ENCODE data around the gene CARD16.
"Not testable (repeated sequence)": the region's sequence is repeated elsewhere in the genome, so short reads cannot be mapped to it uniquely, and the experiment has no call there.

CARD16 gene

DNA sequence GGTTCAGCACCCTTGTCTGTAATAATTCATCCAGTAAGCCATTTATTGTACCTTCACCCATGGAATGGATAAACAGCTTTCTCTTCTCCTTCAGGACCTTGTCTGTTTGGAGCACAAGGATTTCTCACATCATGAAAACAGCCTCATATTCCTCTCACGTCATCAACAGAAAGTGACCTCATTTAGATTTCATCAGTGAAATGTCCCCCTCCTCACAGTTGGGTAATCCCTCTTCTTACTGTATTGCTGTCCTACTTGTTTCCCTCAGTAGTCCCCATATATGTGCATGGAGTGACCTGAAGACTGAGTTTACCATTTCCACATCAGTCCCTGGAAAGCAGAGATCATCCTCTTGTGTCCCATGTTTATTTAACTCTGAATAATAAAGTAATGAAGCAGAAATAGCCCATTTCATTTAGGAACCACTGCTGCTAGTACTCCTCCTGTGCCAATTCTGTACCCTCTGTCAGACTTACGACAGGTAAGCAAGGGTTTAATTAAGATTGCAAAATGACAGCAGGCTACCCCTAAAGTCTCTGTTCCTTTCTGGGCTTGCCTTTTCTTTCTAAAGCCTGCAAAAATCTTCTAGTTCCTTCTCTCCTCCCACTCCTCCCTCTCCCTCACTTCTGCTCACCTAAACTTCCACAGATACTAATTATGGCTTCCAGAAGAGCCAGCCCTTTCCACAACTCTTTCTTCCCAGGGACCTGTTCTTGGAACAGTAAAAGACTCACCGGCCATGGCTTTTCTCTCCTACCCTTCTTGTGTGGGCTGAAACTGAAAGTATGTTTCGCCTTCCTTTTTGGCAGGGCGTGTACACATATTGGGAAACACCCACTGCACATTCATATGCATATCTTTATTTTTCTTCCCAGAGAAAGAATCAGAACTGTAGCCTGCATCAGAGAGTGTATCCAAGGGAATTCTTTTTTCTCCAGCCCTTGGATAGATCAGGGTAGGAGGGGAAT is at the start of gene CARD16:
Gene CARD16 (minus strand): TSS at position 779 of the 968 bp plus-strand sequence. CDS start 38 bp downstream, at position 741.
- DNase-seq = not testable (repeated sequence)

DNA sequence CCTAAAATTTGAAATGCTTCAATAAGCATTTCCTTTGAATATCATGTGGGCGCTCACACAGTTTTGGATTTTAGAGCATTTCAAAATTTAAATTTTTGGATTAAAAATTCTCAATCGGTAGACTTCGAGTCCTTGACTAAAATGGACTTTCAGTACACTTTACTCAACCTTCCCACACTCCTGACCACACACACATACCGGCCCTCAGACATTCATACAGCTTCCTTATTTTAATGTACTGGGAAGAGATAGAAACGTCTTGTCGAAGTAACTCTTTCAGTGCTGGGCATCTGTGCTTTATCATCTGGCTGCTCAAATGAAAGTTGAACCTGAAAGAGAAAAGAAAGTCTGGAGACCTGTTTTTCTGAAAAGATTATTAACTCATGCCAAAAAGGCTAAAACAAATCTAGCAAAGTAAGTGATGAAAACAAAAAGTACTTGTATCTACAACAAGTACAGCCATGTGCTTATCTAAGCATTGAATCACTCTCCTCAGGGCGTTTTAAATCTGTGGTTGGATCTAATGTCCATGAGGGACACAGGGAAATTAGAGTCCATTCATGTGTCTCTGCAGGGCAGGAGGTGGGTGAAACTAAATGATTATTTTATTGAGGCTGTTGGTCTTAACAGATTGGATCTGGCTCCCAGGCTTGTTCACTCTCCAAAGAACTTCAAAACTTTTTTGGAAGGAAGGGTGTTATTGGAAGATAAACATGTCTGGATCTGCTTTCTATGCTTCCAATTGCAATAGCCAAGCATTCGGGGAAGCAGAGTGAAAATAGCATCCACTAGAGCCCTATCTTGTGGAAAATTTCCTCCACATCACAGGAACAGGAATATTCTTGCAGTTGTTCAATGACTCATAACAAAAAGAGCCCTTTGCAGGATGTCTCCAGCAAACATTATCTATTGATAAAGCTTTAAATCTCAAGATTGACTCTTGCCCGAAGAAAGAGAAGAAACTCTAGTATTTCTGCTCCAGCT is 47.4 kb upstream of the CARD16 start:
- DNase-seq = peak; percentile 66

DNA sequence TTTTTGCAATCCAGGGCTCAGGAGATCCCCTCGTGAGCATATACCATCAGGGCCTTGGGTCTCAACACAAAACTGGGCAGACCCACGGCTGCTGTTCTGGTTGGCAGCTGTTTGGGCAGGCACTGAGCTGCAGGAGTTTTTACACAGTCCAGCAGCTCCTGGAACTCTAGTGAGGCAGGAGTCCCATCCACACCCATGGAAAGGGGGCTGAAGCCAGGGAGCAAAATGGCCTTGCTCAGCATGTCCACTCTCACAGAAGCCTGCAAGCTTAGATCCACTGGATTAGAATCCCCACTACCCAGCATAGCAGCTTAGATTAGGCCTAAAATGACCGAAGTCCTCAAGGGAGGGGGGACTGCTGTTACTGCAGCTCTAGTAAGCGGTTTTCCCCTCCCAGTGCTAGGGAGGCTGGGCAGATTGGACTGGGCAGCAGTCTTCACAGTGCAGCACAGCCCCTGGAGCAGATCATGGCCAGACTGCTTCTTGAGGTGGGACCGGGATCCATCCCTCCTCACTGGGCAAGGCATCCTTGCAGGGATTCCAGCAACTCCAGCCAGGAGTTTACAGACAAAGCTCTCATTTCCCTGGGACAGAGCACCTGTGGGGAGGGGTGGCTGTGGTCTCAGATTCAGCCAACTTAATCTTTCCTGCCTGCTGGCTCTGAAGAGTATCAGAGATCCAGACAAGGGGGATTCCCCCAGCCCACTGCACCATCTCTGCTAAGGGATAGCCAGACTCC is 36.4 kb upstream of the CARD16 start:
- DNase-seq = peak; percentile 56

DNA sequence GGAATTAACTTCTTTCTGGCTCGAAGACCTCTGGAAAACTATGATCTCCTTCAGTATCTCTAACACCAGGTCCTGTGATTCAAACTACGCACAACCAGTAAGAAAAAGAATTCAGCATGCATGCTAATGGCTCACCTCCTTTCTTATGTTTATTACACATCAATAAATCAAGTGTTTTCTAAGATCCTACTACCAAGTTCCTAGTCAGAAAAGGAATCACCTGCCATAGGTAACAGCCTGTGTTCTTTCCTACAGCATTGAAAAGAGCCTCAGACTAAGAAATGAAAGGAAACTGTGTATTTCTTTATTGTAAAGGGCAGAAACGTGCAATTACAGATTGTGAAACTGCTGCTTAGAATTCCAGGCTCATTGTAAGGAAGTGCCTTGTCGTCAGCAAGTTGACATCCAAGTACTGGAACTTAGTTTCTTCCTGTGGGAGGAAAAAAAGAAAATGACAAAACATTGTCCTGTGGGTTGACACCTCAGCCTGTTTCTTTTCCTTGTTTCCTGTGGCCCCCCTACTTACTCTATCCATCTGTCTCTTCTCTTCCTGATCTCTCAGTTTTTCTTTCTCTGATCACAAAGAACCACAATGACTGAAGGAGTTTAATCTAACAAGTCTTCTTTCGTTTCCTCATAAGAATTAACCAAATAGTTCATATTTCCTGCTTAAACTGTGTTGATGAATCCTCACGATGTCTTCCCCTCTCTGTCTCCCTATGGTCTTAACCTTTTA is 35.2 kb upstream of the CARD16 start:
- DNase-seq = not testable (repeated sequence)

DNA sequence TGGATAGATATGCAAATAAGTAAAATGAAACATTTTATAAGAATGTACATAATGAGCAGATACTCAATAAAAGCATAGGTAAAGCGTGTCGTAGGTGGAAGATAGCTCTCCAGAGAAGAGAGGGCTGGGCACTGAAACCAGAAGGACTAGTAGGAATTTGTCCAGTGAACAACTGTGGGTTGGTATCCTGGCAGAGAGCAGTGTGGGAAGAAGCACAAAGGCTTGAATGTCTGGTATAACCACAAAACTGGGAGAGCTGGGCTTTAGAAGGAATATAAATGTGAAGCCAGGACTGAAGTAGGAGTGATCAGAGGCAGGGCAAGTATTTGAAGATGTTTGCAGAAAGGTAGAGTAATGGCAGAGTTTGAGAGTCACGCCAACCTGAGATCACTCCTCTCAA is 33.1 kb upstream of the CARD16 start:
- DNase-seq = no peak

DNA sequence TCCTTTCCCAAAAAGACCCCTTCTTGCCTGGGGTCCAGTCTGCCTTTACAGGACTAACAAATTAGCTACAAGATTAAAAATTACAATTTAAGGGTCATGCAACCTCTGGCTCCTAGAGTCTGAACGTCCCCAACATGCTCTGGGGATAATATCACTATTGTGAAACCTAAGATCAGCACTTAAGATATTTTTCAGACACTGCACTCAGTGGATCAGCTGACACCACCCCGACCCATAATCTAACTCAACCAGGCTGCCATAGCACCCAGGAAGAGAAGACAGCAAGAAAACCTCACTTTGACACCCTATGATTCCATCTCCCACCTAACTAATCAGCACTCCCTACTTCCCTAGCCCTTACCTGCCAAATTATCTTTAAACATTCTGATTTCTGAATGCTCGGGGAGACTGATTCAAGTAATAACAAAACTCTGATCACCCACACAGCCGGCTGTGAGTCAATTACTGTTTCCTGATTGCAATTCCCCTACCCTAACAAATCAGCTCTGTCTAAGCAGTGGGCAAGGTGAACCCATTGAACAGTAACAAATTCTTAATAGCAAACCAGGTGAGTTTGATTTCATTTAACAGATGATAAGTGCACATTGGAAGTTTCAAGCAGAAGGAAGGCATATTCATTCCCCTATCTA is 32.1 kb upstream of the CARD16 start:
- not testable (repeated sequence) for DNase-seq

DNA sequence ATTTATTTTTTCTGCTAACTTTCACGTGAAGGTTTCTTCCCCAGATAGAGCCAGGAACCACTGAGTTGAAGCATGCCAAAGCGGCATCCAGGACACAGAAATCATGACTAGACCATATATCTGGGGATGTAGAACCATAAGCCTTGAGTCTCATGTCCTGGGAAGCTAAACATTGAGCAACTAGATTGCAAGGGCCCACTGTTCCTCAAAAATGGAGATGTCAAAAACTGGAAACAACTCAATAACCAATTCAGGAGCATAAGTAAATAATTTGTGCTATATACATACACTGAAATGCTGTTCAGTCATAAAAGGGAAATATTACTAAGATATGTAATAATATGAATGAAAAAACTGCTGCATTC is 29.0 kb upstream of the CARD16 start:
- no peak for DNase-seq

DNA sequence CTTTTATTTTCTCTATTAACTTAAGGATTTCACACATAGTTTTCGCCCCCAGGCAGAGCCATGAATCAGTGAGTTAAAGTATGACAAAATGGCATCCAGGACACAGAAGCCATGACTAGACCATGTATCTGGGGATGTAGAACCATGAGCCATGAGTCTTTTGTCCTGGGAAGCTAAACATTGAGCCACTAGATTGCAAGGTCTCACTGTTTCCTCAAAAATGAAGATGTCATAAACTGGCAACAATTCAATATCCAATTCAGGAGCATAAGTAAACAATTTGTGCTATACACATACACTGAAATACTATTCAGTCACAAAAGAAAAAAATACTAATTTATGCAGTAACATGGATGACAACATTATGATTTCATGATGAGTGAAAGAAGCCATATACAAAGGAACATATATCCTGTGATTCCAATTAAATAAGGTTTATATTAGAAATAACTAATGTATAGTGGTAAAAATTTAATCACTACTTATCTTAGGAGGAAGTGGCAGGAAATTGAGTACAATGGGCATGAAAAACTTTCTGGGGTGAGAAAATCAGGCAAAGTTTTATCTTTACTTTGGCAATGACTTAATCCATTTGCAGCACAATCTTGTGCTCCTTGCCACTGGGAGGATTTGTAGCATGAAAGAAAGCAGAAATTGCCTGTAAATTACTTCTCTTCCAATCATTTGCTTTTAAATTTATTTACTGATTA is 28.5 kb upstream of the CARD16 start:
- no peak for DNase-seq

DNA sequence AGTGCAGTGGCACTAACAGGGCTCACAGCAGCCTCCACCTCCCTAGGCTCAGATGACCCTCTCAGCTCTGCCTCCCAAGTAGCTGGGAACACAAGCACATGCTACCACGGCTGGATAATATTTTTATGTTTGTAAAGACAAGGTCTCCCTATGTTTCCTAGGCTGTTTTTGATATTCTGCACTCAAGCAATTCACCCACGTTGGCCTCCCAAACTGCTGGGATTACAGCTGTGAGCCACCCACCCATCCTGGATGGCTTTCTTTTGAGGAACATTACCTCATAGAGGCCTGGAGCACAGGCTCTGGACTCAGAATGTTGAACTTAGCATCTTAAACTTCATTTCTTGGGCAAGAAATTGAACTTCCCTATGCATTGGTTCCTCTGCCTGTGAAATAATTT is 26.9 kb upstream of the CARD16 start:
- not testable (repeated sequence) for DNase-seq

DNA sequence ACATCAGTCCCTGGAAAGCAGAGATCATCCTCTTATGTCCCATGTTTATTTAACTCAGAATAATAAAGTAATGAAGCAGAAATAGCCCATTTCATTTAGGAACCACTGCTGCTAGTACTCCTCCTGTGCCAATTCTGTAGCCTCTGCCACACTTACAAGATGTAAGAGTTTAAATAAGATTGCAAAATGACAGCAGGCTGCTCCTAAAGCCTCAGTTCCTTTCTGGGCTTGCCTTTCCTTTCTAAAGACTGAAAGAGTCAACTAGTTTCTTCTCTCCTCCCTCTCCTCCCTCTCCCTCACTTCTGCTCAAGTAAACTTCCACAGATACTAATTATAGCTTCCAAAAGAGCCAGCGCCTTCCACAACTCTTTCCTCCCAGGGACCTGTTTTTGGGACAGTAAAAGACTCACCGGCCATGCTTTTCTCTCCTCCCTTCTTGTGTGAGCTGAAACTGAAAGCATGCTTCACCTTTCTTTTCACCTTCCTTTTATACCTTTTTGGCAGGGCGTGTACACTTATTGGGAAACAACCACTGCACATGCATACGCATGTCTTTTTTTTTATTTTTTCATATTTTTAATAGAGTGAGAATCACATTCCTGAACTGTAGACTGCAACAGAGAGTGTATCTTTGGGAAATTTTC is 26.1 kb upstream of the CARD16 start:
- DNase-seq = no peak

DNA sequence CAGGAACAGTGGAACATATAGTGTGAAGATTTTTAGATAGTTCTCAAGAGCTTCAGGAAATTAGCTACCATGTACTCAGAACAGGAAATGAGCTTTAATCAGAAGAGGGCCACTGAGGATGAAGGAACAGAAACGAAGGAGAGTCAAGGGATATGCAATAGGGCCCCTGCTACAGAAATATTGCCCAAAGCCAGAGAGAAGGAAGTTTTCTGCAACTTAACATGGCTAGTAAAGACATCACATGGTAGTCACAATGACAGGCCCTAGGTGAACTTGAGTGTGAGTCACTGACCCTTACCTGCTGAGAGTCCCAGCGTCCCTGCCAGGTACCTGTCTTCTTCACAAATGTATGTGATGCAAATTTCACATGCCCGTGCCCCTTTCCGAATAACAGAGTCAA is 25.2 kb upstream of the CARD16 start:
- DNase-seq = no peak

DNA sequence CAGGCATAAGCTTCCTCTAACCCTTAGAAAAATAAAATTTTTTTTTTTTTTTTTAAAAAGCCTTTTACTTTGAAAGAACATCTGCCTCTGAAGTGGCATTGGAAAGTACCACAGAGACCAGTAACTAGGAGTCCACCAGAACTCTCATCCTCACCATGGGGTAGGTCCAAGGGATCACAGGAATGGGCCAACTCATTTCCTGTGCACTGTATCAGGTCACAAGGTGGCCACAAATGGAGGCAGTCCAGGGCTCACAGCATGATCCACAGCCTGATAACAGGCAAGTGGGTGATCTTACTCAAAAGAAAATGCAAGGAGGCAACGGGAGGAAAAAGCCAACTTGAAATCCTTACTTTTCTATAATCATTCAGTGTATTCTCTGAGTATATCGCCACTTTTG is 24.6 kb upstream of the CARD16 start:
- DNase-seq = not testable (repeated sequence)

DNA sequence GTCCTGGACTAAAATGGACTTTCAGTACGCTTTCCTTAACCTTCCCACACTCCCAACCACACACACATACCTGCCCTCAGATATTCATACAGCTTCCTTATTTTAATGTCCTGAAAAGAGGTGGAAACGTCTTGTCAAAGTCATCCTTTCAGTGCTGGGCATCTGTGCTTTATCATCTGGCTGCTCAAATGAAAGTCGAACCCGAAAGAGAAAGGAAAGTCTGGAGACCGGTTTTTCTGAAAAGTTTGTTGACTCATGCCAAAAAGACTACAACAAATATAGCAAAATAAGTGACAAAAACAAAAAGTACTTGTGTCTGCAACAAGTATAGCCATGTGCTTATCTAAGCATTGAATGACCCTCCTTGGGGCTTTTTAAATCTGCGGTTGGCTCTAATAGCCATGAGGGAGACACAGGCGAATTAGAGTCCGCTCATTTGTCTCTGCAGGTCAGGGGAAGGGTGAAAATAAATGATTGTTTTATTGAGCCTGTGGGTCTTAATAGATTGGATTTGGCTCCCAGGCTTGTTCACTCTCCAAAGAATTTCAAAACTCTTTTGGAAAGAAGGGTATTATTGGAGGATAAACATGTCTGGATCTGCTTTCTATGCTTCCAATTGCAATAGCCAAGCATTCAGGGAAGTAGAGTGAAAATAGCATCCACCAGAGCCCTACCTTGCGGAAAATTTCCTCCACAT is 18.3 kb upstream of the CARD16 start:
- DNase-seq = not testable (repeated sequence)

DNA sequence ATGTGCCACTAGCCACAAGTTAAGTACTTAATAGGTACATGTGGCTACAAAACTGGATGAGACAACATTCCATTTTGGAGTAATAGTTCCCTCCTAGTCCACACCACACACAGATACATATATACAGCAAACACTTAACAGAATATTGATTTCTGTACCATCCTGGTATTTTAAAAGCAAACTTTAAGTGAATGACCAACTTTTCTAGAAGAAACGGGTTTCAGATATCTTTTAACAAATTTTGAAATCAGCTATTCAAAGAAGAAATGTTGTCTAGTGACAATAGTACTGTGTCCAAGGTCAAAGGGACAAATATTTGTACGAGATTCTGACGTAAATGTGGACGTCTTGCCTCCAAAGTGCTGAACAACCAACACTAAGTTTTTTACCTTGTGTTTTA is 12.3 kb upstream of the CARD16 start:
- no peak for DNase-seq

DNA sequence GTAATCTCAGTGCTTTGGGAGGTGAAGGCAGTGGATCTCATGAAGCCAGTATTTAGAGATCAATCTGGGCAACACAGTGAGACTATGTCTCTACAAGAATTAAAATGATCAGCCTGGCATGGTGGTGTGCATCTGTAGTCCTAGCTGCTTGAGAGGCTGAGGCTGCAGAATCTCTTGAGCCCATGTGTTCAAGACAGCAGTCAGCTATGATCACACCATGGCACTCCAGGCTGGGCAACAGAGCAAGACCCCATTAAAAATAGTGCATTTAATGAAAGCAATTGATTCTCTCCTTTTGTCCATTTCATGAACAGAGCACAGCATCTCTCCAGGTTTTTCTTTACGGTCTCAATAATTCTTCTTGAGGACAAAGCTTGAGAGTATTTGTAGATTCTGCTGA is 11.3 kb upstream of the CARD16 start:
- DNase-seq = no peak

DNA sequence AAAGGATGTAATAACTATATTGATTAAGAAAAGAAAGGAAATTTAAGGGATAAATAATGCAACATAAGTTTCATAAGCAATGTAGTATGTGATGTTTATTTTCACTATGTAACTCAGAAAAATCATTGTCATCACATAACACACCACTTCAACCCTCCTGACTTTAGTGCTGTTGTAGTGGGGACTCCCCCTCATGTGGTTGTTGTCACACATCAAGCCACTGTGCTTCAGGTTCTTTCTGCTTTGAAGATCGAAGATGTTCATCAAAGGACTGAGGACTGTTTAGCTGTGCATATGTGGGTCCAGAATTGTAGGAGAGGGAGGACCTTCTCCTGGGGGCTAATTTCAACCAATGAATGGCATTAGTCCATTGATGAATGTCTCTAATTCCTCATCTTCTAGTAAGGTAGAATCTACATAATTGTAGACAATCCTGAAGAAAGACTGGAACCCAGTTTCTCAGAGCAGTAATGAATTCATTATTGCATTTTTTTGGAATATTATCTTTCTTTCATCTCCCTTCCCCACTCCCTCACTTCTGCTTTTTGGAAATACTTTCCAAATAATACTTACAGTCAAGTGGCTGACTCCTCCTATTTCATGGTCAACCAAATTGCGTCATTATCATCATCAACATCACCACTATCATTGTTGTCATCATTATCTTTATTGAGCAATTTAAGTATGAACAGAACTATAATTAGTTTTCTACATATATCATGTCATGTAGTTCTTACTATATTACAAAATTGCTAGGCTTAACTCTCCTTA is 9.8 kb upstream of the CARD16 start:
- DNase-seq = no peak

DNA sequence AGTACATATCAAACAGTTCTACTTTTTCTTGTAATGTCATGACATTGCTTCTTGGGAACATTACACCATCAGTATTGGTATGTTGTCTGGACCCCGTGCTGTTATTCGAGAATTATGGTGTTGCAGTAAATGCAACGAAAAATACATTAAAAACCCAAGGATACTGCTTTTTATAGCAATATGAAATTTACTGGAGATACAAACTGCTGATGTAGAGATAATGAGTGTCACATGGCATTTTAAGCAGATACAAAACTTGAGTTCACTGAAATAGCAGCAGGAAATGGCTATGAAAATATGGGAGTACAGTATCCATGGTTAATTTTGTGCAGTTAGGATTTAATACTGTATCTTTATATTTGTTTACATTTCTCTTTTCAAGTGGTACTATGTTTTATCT is 7.4 kb upstream of the CARD16 start:
- DNase-seq = no peak

DNA sequence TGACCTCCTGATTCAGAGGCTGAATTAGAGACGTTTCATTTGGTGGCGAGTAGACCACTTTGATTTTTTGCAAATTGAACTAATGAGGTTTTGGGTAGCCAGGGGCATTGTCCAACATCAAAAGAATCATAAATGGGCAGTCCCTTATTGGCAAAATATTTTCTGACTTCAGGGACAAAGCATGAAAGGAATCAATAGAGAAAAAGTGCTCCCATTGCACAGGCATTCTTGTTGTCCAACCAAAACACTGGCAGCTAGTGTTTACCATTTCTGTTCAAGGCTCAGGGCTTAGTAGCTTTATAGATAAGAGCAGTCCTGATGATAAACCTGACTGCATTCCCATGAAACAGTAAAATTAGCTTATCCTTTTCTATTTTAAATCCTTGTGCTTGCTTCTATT is 6.4 kb upstream of the CARD16 start:
- DNase-seq = no peak

DNA sequence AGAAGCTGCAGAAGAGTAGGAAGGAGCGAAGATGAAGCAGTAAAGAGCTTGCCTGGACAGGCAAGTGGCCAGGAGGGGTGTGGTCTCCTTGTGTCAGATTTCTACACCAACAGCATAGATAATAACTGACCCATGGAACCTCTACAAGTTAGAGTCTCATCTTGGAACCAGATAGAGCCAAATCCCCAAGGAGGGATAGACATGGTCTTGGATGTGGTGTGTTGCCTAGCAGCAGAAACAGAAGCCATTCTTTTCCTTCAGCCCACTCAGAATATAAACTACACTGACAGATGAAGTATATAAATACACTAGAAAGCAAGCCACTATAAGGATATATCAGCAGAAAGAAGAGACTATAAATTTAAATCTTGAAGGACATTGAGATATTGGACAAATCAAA is 4.3 kb upstream of the CARD16 start:
- DNase-seq = no peak
